Smooth muscle cell of the brain vasculature (primary cell): Measurements from ENCODE around the gene TNRC6C.

Source experiments
- DNase-seq: peaks from one replicate; pipeline ENCODE4 v3.0.0-alpha.2; 2012; ENCODE audit warnings: low read depth, low spot score

Gene TNRC6C

DNA sequence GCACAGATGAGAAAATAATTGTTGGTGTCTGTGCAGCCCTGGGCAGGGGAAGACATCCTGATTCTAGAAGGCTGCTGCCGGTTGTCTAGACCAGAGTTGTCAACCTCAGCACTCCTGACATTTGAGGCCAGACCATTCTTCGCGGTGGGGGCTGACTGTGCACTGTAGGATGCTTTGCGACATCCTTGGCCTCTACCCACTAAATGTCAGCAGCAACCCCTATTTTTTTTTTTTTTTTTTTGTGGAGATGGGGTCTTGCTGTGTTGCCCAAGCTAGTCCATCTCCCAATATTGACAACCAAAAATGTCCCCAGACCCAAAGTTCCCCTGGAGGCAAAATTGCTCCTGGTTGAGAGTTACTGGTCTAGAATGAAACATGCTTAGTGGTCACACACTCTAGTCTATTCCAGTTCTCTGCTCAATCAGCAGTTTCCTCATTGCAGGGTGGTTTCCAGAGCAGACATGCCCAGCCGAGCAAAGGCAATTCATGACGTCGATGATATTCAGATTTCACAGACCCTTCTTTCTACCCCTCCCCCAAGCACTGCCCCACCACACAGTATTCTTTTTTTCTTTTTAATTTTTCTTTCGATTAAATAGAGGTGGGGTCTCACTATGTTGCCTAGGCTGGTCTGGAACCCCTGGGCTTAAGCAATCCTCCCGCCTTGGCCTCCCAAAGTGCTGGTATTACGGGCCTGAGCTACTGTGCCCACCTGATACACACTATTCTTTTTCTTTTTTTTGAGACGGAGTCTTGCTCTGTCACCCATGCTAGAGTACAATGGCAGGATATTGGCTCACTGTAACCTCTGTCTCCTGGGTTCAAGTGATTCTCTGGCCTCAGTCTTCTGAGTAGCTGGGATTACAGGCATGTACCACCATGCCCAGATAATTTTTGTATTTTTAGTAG lies 196.7 kb downstream of the TNRC6C start:
- DNase-seq = no peak
